NCI-H1417 treated with DMSO at 0.1 percent for 48 hours (cell line): Measurements from ENCODE around the gene PLCB3.
A peak's percentile ranks its signal among the peaks of the same experiment; 100 is the strongest.
"Not testable (repeated sequence)": the region's sequence is repeated elsewhere in the genome, so short reads cannot be mapped to it uniquely, and the experiment has no call there.

ENCODE experiments used
- DNase-seq: peaks from one replicate; lab custom pipeline; 2025; lab: John Stamatoyannopoulos, UW

Gene PLCB3

DNA sequence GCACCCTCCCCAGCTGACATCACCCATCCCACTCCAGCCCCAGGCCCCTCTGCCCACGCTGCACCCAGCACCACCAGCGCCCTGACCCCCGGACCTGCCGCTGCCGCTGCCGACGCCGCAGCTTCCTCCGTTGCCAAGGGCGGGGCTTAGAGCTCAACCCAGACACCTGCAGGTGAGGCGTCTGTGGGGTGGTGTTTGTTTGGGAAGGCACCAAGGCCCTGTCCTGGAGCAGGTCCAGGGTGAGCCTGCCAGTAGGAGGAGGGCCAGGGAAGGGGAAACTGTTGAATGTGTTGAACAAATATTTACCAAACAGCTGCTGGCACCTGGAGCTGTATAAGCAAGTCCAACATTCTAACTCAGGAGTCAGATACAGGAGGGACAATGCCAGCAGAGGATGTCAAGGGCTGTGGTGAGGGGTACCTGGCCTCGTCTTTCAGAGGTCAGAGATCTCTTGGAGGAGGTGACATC, 13.8 kb upstream of the PLCB3 start:
- peak; percentile 59 for DNase-seq

DNA sequence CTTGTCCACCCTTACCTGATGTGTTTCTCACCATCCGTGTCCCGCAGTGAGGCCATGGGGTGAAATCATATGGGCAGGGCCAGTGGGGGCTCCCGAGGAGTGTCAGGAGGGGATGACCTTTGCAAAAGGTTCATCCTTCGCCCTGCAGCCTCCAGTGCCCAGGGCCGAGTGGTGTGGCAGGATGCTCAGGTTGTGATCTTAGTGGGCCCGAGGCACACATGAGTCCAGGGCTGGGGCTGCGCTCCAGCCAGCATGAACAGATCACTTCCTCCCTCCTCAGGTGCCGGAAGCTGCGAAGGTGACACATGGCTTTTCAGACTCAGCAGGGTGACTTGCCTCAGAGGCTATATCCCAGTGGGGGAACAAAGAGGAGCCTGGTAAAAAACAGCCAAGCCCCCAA, 13.3 kb upstream of the PLCB3 start:
- no peak for DNase-seq

DNA sequence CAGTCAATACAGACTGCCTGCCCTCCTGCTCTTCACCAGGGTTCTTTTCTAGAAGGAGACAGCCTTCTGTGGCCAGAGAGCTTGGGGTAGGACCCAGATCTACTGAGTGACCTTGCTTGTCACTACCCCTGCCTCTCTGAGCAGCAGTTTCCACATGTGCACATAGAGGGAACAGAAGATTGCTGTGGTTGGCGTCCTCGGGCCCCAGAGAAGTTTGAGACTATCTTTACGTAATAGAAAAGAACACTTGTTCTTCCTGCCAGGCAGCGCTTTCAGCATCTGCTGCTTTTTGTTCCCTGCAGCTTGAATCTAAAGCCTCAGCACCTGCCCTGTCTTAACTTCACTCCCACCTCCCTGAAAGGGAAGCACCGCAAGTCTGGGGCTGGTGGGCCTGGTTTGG, 12.3 kb upstream of the PLCB3 start:
- DNase-seq = no peak

DNA sequence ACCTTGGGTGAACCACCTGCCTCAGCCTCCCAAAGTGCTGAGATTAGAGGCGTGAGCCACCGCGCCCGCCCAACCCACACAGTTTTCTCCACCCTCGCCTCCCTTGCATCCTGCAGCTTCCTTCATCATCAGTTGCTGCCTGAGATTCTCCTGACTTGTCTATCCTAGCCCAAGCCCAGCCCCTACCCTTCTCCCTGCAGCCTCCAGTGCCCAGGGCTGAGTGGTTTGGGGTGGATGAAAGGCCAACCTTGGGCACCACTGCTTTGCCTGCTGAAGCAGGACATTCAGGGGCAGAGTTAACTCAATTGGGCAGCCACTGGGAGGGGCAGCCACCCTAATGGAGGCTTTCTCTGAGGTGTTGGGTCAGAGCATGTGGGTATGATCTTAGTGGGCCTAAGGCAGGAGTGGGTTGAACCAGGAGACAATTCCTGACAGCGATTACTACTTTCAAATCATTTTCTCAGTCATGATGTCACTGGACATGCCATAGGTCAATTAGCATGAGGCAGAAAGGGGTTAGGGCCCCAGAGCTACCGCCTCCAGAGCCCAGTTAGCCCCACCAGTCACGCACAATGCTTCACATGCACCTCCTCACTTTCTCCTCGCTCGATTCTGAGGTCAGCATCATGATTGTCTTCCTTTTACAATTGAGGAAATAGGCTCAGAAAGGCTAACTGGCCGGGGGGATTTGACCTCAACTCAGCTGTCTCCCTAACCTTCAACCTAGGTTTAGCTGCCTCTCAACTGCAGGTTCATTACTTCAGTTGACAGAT, 11.5 kb upstream of the PLCB3 start:
- no peak for DNase-seq

DNA sequence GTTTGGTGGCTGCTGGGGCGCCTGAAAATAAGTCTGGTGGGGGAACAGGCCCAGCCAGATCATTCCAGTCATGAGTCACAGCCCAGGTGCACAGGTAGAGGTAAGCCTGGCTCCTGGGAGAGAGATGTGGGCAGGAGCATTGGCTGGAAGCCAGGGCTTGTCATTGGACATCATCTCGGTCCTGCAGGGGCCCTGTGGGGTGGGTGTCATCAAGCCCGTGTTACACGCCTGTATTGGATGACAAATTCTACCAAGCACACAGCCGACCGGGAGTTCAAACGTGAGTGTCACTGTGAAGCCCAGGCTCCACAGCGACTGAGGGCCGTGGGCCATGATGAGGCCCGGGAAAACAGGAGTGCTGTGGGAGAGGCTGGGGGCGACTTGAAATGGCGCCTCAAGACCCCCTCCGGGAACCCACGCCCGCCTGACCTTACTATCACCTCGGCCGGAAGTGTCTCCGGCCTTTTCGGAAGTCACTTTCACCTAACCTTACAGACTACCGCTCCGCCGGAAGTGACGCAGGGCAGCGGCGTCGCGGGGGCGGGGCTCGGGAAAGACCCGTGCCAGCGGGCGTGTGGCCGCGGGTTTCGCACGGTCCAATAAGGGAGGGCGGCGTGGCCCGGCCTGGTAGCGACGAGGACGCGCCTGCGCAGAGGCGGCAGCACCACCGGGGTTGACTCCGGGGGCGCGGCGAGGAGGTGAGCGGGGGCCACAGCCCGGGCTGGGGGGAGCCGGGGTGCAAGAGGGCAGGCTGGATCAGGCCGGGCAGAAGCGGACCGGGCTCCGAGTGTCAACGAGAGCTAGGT, 10.7 kb upstream of the PLCB3 start, which contains the start of gene FKBP2:
Gene FKBP2, plus strand, starts transcription at position 661 of the 806 bp plus-strand sequence. CDS start 1,293 bp downstream, outside the sequence.
- DNase-seq = peak; percentile 89

DNA sequence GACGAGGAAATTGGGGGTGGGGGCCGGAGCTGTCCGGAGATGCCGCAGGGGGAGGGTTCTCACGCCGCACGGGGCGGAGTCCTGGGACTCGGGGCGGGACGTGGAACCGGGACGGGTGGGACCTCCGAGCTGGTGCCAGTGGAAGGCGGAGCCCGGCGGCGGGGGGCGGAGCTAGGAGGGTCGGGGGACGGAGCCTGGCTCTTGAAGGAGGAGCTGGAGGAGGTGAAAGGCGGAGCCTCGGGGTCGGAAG, 10.2 kb upstream of the PLCB3 start:
- peak; percentile 96 for DNase-seq

DNA sequence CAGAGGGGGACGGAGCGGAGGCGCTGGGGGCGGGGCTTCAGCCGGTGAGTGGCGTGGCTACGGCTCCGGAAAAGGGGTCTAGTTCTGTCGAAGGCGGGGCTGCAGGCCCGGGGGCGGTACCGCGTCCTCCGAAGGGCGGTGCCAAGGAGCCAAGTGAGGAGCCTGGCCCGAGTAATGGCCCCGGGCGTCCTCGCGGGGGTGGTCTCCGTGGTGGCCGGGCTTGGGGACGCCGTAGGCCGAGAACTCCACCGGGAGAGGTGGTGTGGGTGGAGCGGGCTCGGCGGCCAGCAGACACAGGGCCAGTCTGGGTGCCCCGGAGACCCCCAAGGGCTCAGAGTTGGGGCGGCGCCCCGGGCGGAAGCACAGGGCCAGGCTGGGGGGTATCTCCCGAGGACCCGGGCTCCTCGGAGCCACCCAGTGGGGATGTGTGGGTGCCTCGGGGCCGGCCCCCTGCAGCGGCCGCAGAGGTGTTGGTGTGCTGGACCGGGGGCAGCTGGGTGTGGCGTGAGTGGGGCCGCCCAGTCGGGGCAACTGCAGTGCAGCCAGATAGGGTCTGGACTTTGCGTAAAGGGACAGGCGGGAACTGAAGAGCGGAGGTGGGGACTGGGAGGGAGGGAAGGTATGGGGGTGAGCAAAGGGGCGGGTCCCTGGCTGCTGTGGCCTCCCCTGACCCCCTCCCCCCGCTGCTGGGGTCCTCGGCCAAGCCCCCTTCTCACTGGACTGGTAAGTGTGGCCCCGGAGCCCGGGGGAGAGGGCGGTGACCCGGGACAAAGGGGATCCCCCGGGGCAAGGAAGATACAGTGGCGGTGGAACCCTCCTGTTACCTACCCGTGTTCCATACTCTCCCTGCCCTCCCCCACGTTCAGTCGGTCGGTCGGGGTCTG, 9.6 kb upstream of the PLCB3 start:
- no peak for DNase-seq

DNA sequence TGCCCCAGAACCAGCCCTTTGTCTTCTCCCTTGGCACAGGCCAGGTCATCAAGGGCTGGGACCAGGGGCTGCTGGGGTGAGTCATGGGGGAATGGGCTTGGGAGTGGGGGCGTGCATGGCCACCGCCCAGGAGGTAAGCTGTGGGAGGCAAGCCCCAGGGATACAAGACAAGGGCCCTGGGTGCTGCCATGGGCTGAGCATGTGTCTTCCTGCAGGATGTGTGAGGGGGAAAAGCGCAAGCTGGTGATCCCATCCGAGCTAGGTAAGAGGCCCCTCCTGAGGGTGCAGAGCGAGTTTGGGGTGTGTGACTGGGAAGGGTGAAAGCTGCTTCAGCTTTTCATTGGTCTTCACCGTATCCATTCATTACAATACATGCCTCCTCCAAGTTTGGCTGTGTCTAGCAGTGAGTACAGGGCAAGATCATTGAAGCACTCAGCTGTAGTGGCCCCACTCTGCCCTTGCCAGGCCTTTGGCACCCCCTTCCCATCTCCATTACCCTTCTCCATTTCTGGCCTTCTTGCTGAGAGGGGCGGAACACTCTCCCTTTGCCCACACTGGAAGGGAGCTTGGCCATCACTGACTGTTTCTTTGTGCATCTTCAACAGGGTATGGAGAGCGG, 8.0 kb upstream of the PLCB3 start:
- no peak for DNase-seq

DNA sequence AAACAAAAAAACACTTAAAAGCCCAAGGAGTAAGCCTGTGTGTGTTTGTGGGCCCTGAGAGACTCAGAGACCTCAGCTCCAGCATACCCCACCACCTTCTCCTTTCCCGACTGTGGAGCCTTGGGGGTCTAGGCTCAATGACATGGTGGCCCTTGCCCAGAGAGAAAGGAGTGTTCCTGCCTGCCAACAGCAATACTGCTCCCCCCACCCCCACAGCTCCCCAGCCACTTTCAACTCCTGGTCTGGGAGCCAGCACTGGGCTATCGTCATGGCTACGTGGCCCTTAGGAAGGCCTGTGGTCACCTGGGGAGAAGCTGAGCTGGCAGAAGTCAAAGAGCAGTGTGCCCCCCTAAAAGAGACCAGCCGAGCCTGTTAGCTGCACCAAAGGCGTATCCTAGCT, 7.2 kb upstream of the PLCB3 start:
- DNase-seq = no peak

DNA sequence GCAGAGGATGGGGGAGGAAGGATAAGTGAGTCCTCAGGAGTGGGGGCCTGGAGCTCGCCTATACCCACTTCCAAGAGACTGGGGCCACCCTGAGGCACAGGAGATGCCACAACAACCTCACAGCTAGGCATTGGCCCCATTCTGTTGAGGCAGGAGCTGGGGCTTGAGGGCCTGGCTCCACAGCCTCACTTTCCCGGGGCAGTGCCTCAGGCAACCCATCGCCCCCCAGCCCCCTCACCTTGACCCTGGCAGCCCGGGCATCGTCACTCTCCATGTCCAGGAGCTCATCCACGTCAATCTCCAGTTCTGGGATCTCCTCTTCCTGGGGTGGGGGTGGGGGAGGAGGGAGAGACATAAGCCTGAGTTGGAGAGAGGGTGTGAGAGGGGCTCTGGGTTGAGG, 6.4 kb upstream of the PLCB3 start:
- DNase-seq = no peak

DNA sequence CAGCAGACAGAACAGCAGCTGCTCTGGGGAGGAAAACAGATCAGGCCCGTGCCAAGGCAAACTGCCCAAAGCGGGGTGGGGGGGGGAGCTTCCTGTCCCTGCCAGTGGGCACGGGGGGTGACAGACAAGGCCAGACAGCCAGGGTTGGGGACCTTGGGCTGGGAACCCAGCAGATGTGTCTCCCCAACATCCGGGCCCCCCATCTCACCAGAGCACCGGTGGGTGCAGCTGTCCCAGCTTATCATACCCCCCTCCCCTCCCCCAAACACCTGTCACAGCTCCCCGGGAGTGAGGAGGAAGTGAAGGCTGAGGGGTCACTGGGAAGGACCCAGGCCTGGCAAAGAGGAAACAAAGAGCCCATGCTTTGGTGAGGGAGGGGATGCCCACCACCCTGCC, 5.9 kb upstream of the PLCB3 start:
- DNase-seq = no peak

DNA sequence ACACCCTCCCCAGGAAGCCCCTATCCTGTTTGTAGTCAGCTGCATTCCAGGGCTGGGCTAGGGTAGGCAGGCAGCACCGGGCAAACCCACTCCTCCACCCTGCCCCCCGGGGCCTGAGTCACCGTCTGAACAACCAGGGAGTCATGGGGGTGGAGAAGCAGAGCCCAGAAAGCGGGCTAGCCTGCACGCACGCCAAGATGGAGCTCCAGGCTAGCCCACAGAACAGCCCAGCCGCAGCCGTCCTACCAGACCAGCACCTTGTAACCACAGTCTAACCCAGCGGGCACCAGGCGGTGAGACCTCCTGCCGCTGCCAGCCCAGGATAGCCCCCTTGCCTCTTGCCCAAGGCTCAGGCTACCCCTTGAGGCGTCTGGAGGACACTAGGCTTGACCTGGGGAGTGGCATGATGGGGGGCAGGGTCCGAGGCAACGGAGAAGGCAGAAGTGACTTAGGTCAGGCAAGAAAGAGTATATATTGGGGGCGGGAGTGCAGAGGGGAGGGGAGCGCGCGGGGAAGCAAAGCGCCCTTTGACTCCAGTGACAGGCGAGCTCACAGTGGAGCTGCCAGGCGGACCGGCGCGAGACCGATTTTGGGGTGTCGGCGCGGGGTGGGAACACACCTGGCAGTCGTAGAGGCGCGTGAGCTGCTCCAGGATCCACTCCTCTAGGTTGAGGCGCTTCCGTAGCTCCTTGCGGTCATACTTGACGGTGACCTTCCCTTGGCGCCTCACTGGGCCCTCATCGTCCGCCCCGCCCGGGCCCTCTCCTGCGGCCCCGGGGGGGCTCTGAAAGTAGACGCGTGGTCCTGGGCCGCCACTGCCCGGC, 5.3 kb upstream of the PLCB3 start:
- no peak for DNase-seq

DNA sequence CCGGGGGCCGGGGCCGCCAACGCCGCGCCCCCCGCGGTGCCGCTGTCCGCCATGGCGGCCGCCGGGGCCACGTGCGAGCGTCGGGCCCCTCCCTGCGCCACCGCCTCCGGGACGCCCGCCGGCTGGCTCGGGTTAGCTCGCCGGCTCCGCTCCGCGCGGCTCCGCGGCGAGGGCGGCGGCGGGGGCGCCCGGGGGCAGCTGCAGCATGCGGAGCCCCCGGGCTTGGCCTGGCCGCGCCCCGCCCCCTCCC, 4.8 kb upstream of the PLCB3 start:
- not testable (repeated sequence) for DNase-seq

DNA sequence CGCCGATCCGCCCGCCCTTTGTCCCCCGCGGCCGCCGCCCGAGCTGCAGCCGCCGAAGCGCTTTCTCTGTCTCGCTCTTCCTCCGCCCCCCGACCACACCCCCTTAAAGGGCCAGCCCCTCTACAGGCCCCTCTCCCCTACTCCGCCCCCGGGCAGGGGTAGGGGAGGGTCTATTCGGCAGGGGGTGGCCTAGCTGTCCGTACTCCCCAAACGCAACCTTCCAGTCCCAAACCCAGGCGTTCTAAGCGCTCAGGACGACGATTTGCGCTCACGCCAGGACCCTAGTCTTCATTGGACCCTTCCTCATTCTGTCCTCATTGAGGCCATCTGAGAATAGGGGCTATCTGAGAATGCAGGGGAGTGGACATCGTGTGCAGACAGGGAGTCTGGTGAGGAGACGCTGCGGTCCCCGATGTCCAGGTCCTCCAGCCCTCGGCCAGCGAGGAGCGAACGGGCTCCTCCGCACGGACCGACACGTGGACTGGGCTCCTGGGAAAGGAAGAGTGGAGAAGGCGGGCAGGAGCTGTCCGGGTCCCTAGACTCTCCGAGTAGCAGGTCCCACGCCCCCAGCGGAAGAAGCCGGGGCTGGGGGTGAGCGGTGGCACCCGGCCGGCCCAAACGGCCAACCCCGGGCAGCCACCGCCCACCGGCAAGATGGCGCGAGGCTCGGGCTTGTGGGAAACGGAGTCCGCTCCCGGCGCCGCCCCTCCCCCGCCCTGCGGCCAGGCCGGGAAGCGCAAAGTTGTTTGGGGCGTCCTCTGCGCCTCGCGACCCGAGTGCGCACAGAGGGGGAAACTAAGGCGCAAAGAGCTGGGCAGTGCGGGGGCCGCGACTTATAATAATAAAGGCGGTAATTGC, 4.2 kb upstream of the PLCB3 start, which contains the start of gene PPP1R14B:
Gene PPP1R14B, minus strand, starts transcription at position 73 of the 858 bp plus-strand sequence. CDS start 270 bp downstream, outside the sequence.
- DNase-seq = peak; percentile 44

DNA sequence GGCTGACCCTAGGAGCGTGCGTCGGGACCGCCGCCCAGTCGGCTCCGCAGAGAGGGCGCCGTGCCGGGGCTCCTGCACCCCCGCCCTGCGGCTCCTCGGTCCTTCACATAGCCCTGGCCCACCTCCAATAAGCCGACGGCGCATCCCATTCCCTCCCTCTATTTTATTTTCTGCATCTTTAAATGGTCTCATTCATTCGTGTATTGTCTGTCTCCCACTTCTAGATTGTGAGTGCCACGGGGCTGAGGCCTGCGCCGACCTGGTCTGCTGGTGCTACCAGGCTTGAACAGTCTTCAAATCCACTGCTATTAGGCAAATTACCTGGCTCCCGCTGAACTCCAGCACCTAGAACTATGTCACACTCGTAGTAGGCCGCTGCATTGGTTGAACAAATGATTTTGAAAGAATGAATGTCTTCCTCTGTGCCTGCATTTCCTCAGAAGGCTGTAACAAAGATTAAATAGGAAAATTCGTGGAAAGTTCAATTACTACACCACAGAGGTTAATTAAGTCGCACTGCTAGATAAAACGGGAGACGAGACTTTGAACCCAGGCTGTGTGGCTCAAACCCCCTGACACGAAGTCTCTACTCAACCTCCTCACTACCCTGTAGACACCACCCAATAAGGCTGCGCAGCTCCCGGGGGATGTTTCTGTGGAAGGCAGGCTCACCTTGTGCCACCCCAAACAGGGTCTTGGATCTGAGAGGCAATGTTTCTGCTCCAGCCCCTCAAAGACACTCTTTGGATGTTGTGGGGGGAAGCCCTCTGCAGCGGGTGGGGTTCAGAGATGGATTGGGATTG, 3.4 kb upstream of the PLCB3 start:
- no peak for DNase-seq

DNA sequence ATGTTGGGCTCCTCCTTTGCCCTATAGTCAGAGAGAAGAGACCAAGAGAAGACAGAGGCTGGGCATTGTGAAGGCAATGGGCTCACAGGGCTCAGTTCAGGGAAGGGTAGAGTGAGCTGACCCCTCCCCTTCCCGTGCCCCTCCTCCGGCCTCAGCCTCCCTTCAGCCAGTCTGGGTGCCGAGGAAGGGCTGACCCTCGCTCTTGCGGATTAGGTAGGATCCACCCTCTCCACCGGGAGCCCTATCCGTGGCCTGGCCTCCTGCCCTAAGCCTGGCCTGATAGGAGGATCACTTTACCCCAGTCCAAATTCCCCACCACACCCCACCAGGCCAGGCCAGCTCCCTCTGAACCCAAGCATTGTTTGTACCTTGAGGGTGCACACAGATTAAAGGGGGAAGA, 2.8 kb upstream of the PLCB3 start:
- DNase-seq = no peak

DNA sequence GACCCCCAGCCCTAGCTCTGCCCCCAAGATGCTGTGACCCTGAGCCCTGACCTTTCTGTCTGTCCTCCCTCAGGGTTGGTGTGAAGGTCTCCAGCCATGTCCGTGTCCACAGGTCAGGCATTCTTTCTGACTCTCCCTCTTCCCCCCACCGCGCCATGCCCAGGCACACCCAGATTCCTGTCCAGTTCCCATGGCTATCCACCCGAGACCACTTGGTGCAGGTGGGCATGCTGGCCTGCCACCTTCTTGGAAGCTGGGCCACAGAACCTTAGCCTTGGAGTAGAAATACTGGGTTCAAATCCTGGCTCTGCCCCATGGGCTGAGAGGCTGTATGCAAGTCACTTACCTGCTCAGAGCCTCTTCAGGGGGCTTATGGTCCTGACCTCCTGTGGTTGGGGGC, 2.3 kb upstream of the PLCB3 start:
- no peak for DNase-seq

DNA sequence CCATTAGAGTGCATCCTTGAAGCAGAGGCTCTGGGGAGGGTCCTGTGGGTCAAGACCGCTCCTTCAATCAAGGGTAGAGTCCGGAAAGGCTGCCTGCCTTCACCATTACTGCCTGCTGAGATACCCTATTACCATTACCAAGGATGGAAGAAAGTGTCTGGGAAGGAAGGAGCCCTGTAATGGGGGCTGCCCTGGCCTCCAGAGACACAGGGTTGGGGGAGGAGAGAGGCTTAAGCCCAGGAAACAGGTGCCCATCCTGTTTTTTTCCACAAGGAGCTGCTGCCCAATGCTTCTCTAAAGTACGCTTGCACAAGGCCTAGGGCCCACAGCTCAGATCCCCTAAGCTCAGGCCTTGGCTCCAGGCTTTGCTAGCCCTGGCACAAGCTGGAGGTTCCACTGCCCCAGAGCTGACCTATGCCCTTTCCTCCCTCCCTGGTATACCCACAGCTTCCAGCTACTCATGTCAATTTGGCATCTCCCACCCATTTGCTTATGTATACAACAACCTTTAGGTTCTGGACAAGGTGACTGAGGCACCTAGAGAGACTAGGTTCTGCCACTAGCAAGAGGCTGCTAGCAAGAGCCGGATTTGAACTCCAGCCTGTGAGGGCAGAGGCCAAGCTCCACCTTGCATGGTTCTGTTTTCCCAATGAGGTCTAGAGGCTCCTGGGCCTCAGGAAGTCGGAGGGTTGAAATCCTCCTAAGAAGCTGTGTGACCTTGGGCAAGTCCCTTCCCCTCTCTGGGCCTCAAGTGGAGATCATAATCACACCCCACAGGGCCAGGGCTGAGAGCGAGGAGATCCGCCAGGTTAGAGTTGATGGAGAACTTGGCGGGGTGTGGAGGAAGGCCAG, 1.5 kb upstream of the PLCB3 start:
- no peak for DNase-seq
